Suprapubic skin (tissue), 4 donors: ENCODE results near the gene ADM5. TPM values are rescaled to one million over a fixed set of nuclear protein-coding genes. Genes with fewer than 3 reads are reported as not detected.

Experiments used
- DNase-seq, 2 donors: peaks; one replicate each; pipeline ENCODE4 v3.0.0-alpha.2; 2019; ENCODE audit warnings: low spot score in 2 of 2
- H3K27ac ChIP-seq: fragments of 200-600 bp; sonication (generic); one replicate; pipeline ENCODE4 v1.5.1; 2019
- H3K27me3 ChIP-seq: fragments of 200-600 bp; sonication (generic); one replicate; pipeline ENCODE4 v1.5.1; 2019
- H3K36me3 ChIP-seq: fragments of 200-600 bp; sonication (generic); one replicate; pipeline ENCODE4 v1.5.1; 2019
- H3K4me1 ChIP-seq: fragments of 200-600 bp; sonication (generic); one replicate; pipeline ENCODE4 v1.5.1; 2019
- H3K4me3 ChIP-seq: fragments of 200-600 bp; sonication (generic); one replicate; pipeline ENCODE4 v1.5.1; 2019; ENCODE audit warnings: mild to moderate bottlenecking
- H3K9me3 ChIP-seq: fragments of 200-600 bp; sonication (generic); one replicate; pipeline ENCODE4 v1.5.1; 2019
- EP300 ChIP-seq: sonication (generic); formaldehyde crosslinking; IDR thresholded peaks from one replicate; pipeline ENCODE4 v1.6.1; 2017; ENCODE audit warnings: antibody characterized with exemption
- POLR2A ChIP-seq, 2 donors: fragments of 450-650 bp; IDR thresholded peaks; one replicate each; pipeline ENCODE4 v1.6.1; 2017; ENCODE audit warnings: antibody characterized with exemption in 2 of 2, mild to moderate bottlenecking in 2 of 2, moderate library complexity in 2 of 2
- POLR2AphosphoS5 ChIP-seq, 3 donors: sonication (generic); formaldehyde crosslinking; IDR thresholded peaks; one replicate each; pipeline ENCODE4 v1.6.1; 2017; ENCODE audit warnings: antibody characterized with exemption in 3 of 3
- WGBS: methylation state at CpG from one replicate; pipeline ENCODE4 v1.1.5; 2018; 5-methylcytosine and 5-hydroxymethylcytosine counted together
- total RNA-seq, 4 donors: library from RNA; depleted of rRNA; stranded (reverse); fragments of >200 nt; gene quantifications; one replicate each; pipeline ENCODE4 v1.1.0, GENCODE V29; 2016
- TF ChIP-seq, protein P1 (sequence below), 2 donors: fragments of 200-600 bp in 1 of 2; fragments of 450-650 bp in 1 of 2; sonication (generic) in 1 of 2; IDR thresholded peaks; one replicate each; pipeline ENCODE4 v1.5.1; 2016 to 2019; ENCODE audit warnings: antibody characterized with exemption in 2 of 2, mild to moderate bottlenecking in 1 of 2, moderate library complexity in 1 of 2

Gene ADM5
- total RNA-seq, 4 donors from 2014 or later: 1.8 to 7.6 (median 4.1) TPM

DNA sequence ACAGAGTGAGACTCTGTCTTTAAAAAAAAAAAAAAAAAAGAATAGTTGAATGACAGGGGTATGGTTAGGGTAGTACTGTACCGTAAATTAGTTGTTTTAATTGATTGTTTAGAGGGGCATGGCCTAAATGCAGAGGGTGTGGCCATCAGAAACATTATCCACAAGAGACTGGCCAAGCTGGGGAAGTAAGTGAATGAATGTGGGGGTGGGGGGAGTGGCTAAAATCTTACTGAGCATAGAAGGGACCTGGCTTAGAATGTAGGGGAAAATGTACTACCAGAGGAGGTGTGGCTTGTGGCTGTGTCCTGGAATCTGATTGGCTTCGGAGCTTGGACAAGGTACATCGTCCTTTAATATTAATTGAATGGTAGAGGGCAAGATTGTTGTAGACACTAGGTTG lies 19.9 kb upstream of the ADM5 start:
- no peak overlapping the region for H3K4me3 ChIP-seq
- H3K27ac ChIP-seq: no peak overlapping the region
- DNase-seq: no peak
- 96% methylated on average over 3 of the region's 3 CpGs for WGBS
- peaks cover 17% of the 10 kb centered on the region for H3K4me1 ChIP-seq
- no peaks in the 10 kb centered on the region for H3K9me3 ChIP-seq
- no peaks in the 10 kb centered on the region for H3K27me3 ChIP-seq
- H3K36me3 ChIP-seq: peaks cover 7% of the 10 kb centered on the region
- TF ChIP-seq, protein P1, sequence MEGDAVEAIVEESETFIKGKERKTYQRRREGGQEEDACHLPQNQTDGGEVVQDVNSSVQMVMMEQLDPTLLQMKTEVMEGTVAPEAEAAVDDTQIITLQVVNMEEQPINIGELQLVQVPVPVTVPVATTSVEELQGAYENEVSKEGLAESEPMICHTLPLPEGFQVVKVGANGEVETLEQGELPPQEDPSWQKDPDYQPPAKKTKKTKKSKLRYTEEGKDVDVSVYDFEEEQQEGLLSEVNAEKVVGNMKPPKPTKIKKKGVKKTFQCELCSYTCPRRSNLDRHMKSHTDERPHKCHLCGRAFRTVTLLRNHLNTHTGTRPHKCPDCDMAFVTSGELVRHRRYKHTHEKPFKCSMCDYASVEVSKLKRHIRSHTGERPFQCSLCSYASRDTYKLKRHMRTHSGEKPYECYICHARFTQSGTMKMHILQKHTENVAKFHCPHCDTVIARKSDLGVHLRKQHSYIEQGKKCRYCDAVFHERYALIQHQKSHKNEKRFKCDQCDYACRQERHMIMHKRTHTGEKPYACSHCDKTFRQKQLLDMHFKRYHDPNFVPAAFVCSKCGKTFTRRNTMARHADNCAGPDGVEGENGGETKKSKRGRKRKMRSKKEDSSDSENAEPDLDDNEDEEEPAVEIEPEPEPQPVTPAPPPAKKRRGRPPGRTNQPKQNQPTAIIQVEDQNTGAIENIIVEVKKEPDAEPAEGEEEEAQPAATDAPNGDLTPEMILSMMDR (IDR thresholded peaks at IDR 0.05): no peak

DNA sequence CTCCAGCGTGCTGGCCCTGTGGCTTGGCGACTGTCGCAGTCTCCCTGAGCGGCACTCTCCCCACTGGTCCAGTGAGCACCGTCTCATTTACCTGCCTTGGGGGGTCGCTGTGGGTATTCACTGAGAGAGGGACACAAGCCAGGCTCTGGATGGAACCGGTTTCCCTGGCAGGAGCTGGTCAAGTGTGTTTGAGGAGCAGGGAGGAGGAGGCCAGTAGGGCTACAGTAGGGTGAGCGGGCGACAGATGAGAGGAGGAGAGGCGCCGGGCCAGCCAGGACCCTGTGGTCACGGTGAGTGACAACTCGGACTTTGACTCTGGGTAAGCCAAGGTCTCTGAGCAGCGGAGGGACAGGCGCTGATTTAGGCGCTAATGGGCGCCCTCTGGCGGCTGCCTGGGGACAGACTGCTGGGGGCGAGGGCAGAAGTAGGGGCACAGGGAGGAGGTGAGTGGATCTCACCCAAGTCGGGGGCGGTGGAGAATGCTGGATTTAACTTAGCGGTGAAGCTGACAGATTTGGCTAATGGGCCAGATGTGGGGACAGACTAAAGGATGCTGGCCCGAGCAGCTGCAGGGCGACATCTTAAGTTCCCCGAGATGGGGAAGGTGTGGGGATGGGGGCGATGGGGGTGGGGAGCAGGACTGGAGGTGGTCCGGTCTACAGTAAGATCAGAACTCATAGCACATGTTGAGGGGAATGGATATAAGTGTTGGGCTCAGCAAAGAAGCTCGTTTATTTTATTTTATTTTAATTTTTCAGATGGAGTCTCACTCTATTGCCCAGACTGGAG lies 17.1 kb upstream of the ADM5 start:
- DNase-seq: no peak
- H3K9me3 ChIP-seq: no peaks in the 10 kb centered on the region
- no peak overlapping the region for H3K4me3 ChIP-seq
- no peaks in the 10 kb centered on the region for H3K27me3 ChIP-seq
- H3K4me1 ChIP-seq: peaks cover 9% of the 10 kb centered on the region
- no peak overlapping the region for H3K27ac ChIP-seq
- peaks cover 7% of the 10 kb centered on the region for H3K36me3 ChIP-seq
- no peak for TF ChIP-seq POLR2AphosphoS5 (IDR thresholded peaks at IDR 0.05)
- TF ChIP-seq, protein P1 (IDR thresholded peaks at IDR 0.05): peak; percentile 50 to 91
- 32% methylated on average over 28 of the region's 28 CpGs for WGBS

DNA sequence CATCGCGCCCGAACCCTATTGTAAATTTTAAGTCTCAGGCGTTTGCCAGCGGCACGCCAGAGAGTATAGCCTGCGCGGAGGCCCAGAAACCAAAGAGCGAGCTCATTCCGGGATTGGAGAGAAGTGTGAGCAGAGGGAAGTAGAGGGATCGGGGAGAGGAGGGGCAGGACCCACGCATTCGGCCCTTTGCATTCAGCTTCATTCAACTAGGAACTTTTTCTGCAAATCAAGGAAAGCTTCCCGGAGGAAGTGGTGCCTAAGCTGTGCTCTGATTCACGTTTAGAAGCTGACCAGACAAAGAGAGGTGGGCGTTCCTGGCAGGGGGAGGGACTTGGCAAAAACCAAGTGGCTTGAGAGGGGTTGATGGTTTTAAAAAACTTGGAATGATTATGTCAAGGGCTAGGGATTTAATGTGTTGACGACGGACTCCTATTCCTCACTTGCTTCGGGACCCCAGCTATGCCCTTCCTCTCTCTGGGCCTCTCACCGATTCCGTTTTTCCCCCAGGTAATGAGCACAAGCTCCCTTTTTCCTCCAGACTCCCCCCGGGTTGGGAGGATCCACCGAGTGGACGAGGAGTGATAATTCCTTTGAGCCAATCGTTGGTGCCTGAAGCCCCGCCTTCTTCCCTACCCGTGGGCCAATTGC lies 13.1 kb upstream of the ADM5 start:
- WGBS: 2% methylated on average over 27 of the region's 27 CpGs
- H3K4me1 ChIP-seq: peaks cover 46% of the 10 kb centered on the region
- H3K27ac ChIP-seq: peak overlapping the region; percentile 87
- H3K4me3 ChIP-seq: peak overlapping the region; percentile 96
- peak; percentile 94 to 95 for DNase-seq
- no peaks in the 10 kb centered on the region for H3K27me3 ChIP-seq
- no peaks in the 10 kb centered on the region for H3K36me3 ChIP-seq
- TF ChIP-seq, protein P1 (IDR thresholded peaks at IDR 0.05): peak in 1 of 2 donors; percentile 5
- no peak for TF ChIP-seq EP300
- no peak for TF ChIP-seq POLR2A (IDR thresholded peaks at IDR 0.05)
- TF ChIP-seq POLR2AphosphoS5 (IDR thresholded peaks at IDR 0.05): peak in 2 of 3 donors; percentile 2 to 70
- no peaks in the 10 kb centered on the region for H3K9me3 ChIP-seq

DNA sequence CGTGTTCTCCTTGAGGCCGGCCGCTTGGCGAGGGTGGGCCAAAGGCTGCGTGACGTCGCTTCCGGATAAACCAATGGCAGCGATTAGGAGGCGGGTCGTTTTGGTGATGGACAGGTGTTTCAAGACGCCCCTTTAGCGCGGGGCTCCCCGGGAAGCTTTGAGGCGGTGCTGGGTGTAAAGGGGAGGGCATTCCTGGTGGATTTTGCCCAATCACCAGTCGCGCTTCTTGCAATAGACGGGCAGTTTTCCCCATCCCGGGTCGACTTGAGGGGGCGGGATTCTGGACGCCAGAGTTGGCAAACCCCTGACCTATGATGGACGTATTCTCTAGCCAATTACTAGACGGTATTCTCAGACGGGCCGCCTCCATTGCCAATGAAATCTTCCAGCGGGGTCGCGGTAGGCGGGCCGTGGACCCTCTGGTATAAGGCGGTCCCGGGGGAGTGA lies 12.6 kb upstream of the ADM5 start:
- Histone ChIP-seq H3K27ac (peak overlapping the region; percentile 95), H3K36me3 (peaks cover 4% of the 10 kb centered on the region), H3K9me3 (no peaks in the 10 kb centered on the region), H3K27me3 (no peaks in the 10 kb centered on the region), H3K4me1 (peaks cover 46% of the 10 kb centered on the region), H3K4me3 (peak overlapping the region; percentile 96)
- peak in 1 of 3 donors; percentile 70 for TF ChIP-seq POLR2AphosphoS5 (IDR thresholded peaks at IDR 0.05)
- TF ChIP-seq, protein P1 (IDR thresholded peaks at IDR 0.05): no peak
- 0% methylated on average over 28 of the region's 34 CpGs for WGBS
- DNase-seq: peak; percentile 100

DNA sequence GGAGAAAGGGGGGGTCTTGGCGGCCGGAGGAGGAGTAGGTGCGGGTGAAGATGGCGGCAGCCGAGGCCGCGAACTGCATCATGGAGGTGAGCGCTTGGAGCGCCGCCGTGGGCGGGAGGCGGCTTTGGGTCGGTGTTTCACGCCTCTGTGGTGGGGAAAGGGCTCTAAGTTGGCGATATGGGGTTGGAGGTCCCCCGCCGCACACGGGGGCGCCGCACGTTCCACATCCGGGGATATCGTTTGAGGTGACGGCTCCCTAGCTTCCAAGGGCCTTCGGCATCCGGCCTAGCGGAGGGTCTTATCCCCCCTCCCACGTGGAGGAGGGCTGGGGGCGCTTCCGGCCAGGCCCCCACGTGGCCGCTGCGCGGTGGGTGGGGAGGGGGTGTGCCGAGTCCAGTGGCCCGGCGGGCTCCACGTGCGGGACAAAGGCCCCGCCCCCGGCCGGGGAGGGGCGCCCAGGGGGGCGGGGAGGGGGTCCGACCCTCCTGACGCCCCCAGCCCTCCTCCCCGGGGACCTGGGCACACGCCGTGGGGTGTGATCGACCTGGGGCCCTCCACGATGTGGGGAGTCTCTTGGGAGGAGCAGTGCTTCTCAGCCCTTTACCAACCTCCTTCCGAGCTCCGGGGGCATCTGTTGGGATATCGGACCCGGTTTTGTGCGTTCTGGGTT lies 12.0 kb upstream of the ADM5 start, which contains the start of gene PRMT1:
TSS of gene PRMT1 (plus strand) at position 41 of the 670 bp plus-strand sequence. CDS start at position 51, 10 bp downstream.
- H3K4me1 ChIP-seq: peaks cover 42% of the 10 kb centered on the region
- DNase-seq: no peak

More for the DNA sequence above, 12.0 kb upstream of the ADM5 start, which contains the start of gene PRMT1:
- Histone ChIP-seq H3K9me3 (no peaks in the 10 kb centered on the region), H3K36me3 (peaks cover 10% of the 10 kb centered on the region), H3K4me3 (peak within 1 kb of the TSS; percentile 96), H3K27me3 (no peaks in the 10 kb centered on the region), H3K27ac (peak within 1 kb of the TSS; percentile 95)
- WGBS: 1% methylated on average over 17 of the region's 57 CpGs
- TF ChIP-seq EP300 (no peak), POLR2A (IDR thresholded peaks at IDR 0.05) (peak in 1 of 2 donors; percentile 74), POLR2AphosphoS5 (IDR thresholded peaks at IDR 0.05) (no peak)
- TF ChIP-seq, protein P1 (IDR thresholded peaks at IDR 0.05): no peak
